ENCODE results near the gene NDUFC1. TPM values are rescaled to one million over a fixed set of nuclear protein-coding genes. Genes with fewer than 3 reads are reported as not detected.

The NDUFC1 gene
- total and polyA plus RNA-seq, 2 of the 8 experiments (the other 6 are each of a cell fraction or from before 2014, with no cell fraction given): 41.9 to 62.0 TPM

DNA sequence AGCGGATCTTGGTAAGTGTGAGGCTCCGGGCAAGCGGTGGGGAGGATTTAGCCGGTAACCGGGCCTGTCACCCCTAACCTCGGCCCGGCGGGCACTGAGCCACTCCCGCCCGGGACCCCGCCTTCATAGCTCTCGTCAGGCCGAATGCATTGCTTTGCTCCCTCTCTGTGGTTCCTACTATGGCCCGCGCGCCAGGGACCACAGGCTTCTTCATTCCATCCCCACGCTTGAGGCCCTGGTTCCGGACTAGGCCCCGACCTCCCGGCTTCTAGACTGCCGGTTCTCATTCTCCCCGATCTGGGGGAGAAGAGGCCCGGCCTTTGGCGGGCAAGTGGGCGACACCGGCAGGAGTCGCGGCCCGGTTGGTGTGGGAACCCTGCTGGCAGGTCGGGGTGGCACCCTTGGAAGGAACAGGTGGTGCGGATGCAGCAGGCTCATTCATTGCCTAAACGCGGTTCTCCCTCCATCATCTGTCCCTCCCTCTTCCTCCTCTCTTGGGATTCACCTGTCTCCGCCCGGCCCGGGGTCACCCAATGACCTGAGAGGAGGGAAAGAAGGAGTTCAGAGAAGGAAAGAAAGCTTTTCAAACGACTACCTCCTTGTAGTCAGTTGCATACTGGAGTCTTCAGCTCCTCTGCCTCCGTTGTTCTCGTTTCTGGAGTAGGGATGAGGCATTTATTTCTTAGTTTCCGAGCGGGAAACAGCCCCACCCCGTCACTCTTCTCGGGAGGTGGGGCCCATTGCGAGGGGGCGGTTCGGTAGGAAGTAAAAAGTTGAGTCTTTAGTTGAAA is at the start of gene NDUFC1 (continued):
- no peak for TF ChIP-seq CBX8 (IDR thresholded peaks at IDR 0.05; ENCODE audit: borderline replicate concordance, low read depth, low read length)
- peak; percentile 46; the same call in 1 of the 2 replicates for TF ChIP-seq TBP (IDR thresholded peaks at IDR 0.05; ENCODE audit: low read depth, low read length)
- no peak for TF ChIP-seq YY1 (IDR thresholded peaks at IDR 0.05; ENCODE audit: low read depth, low read length)
- TF ChIP-seq PHF8 (conservative IDR thresholded peaks at IDR 0.05; ENCODE audit: low read depth, low read length): peak; percentile 54; the same call in 1 of the 2 replicates
- TF ChIP-seq ZNF274 (IDR thresholded peaks at IDR 0.05; ENCODE audit: borderline replicate concordance, extremely low read depth, low read length): no peak
- TF ChIP-seq, protein P1, sequence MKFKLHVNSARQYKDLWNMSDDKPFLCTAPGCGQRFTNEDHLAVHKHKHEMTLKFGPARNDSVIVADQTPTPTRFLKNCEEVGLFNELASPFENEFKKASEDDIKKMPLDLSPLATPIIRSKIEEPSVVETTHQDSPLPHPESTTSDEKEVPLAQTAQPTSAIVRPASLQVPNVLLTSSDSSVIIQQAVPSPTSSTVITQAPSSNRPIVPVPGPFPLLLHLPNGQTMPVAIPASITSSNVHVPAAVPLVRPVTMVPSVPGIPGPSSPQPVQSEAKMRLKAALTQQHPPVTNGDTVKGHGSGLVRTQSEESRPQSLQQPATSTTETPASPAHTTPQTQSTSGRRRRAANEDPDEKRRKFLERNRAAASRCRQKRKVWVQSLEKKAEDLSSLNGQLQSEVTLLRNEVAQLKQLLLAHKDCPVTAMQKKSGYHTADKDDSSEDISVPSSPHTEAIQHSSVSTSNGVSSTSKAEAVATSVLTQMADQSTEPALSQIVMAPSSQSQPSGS (IDR thresholded peaks at IDR 0.05; ENCODE audit: low read length): no peak
- peak; percentile 17 for TF ChIP-seq TAF7 (optimal IDR thresholded peaks at IDR 0.05; ENCODE audit: borderline replicate concordance, low read depth, low read length)
- TF ChIP-seq SIN3A (conservative IDR thresholded peaks at IDR 0.05 in 1 of 2, IDR thresholded peaks at IDR 0.05 in 1 of 2; ENCODE audit: low read depth in 1 of 2, low read length in 2 of 2): peak; percentile 37 to 63; a peak in 2 of 4 replicates
- no peak for TF ChIP-seq KDM5A (IDR thresholded peaks at IDR 0.05; ENCODE audit: low read length)
- TF ChIP-seq CREB1 (IDR thresholded peaks at IDR 0.05): no peak
- no peak for TF ChIP-seq E2F6 (IDR thresholded peaks at IDR 0.05)
